Glomerular visceral epithelial cell (primary cell): ENCODE measurements around the gene CGB2.
A peak's percentile ranks its signal among the peaks of the same experiment; 100 is the strongest.

Experiments used
- DNase-seq: peaks from one replicate; pipeline ENCODE4 v3.0.0-alpha.2; 2016; ENCODE audit errors: extremely low spot score

CGB2 gene

DNA sequence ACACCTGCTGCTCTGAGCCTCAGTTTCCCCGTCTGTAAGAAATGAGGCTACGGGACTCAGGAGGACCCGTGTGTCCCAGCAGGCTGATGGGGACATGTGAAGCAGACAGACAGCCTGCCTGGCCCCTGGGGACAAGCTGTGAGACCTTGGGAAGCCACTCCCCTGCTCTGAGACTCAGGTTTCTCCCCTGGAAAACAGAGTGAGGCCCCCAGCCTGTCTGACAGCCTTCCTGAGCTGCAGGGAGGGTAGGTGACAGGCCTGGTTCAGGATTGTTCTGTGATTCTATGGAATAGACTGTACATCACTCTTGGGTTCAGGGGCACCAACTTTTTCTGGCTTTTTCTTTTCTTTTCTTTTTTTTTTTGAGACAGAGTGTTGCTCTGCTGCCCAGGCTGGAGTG lies 35.9 kb downstream of the CGB2 start:
- DNase-seq: no peak

DNA sequence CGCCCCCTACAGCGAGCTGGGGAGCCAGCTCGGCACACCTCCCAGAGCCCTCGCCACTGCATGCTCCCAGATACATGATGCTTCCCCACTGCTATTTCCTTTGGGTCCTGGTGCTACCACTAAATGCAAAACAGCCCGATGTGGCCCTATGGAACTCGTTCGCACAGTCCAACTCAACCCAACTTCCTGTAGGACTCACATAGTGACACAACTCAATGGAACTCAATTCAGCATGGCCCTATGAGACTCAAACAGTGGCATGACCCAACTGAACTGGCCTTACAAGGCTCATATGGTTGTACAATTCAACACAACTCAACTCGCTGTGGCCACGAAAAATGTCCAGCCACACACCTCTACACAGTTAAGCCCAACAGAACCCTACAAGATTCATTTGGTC lies 37.3 kb downstream of the CGB2 start:
- no peak for DNase-seq

DNA sequence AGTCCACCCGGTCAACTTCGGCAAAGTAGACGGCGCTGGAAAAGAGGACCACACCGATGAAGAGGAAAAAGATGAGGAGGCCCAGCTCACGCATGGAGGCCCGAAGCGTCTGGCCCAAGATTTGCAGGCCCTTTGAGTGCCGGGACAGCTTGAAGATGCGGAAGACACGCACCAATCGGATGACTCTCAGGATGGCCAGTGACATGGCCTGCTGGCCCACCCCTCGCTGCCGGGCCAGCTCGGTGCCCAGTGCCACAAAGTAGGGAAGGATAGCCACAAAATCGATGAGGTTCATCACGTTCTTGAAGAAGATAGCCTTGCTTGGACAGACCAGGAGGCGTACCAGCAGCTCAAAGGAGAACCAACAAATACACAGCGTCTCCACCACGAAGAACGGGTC lies 38.7 kb downstream of the CGB2 start:
- DNase-seq: no peak

DNA sequence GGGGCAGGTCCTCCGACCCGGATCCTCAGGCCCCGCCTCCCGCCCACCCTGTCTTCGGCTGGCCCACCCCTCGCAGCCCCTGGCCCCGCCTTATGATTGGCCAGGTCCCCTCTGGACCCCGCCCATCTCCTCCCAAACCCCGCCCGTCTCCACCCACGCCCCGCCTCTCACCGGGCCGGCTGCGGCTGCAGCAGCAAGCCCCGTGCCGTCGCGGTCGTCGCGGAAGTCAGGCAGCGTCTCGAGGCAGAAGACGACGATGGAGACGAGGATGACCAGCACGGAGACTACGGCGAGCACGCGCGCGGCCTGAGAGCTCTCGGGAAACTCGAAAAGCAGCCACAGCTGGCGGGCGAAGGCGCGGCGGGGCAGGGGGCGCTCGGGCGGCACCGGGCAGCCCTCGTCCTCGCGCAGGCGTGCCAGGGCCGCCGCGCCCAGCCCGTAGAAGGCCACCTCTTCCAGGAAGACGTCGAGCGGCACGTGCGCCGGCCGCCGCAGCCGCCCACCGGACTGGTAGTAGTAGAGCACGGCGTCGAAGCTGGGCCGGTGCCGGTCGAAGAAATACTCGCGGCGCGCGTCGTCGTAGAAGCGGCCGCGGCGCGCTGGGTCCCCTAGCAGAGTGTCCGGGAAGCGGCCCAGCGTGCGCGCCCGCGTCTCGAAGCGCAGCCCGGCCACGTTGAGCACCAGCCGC lies 40.3 kb downstream of the CGB2 start:
- DNase-seq: no peak

DNA sequence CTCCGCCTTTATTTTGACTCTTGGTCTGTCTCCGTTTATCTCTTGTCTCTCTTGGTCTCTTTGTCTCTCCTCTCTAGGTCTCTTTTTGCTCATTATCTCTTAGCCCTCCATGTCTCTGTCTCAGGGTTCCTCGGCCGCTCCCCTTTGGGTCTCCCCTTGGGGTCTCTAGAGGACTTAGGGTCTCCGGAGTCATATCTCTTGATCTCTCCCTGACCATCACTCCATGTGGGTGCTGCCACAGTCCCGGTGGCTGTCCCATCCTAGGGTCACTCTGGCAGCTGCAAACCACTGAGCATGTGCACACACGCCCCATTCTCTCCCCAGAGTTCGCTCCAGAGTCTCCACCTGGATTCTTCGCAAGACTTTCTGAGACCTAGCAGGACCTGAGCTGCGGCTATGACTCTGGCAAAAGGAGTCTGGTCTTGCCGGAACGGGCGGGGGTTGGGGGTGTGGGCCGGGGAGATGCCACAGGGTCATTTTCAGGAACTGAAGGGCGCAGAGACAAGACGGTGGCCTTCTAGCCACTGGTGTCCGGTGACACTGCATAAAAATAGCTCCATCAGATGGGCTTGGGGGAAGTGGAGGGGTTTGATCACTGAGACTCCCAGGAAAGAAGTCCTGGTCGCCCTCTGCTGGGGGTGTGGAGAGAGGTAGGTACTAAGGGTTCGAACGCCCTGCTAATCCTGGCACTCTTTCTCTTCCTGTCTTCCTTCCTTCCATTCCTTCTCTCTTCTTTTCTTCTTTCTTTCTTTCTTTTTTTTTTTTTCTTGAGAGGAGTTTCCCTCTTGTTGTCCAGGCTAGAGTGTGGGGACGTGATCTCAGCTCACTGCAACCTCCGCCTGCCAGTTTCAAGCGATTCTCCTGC lies 42.1 kb downstream of the CGB2 start:
- peak; percentile 46 for DNase-seq

DNA sequence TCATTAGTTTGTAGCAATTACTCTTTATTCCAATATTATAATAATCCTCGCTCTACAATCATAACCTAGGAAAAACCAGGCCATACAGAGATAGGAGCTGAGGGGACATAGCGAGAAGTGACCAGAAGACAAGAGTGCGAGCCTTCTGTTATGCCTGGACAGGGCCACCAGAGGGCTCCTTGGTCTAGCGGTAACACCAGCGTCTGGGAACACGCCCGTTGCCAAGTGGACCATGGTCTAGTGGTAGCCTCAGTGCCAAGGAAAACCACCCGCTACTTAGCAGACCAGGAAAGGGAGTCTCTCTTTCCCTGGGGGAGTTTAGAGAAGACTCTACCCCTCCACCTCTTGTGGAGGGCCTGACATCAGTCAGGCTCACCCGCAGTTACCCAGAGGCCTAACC lies 43.2 kb downstream of the CGB2 start:
- peak; percentile 68 for DNase-seq

DNA sequence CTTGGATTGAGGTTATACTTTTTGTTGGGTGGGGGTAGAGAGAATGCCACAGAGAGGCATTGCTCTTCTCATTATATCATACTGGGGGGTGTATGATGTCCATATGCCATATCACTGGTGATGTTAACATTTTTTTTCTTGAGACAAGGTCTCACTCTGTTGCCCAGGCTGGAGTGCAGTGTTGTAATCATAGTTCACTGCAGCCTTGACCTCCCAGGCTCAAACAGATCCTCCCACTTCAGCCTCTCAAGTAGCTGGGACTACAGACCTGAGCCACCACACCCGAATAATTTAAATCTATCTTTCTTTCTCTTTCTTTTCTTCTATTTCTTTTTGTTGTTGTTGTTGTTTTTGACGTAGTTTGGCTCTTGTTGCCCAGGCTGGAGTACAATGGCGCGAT lies 48.7 kb downstream of the CGB2 start:
- no peak for DNase-seq

DNA sequence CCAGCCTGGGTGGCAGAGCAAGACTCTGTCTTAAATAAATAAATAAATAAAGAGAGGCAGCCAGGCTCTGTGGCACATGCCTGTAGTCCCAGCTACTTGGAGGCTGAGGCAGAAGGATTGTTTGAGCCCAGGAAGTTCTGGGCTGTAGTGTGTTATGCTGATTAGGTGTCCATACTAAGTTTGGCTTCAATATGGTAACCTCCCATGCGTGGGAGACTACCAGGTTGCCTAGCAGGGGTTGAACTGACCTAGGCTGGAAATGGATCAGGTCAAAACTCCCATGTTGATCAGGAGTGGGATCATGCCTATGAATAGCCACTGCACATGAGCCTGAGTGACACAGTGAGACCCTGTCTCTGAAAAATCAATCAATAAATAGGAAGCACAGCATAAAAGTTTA lies 49.6 kb downstream of the CGB2 start:
- DNase-seq: no peak
